ENCODE data around the gene PACS2. TPM values are rescaled to one million over a fixed set of nuclear protein-coding genes. Genes with fewer than 3 reads are reported as not detected.

PACS2 gene
- total RNA-seq, 2 donors from 2014 or later, result 35.2 to 36.9 TPM

- no peaks in the 10 kb centered on the region for H3K36me3 Mint-ChIP-seq
- H3K27ac Mint-ChIP-seq, result peak overlapping the region in 1 of 2 donors; percentile 65
- no peak for ATAC-seq
Measured at GRCh38 chr14:105378873-105379685, 64.5 kb downstream of the PACS2 start.

GRCh38 chr14:105379946-105380345 lies 65.4 kb downstream of the PACS2 start:
- no peak for ATAC-seq
- Mint-ChIP-seq H3K36me3 (no peaks in the 10 kb centered on the region), H3K9me3 (peaks cover 0 to 5% of the 10 kb centered on the region in 2 donors), H3K27ac (no peak overlapping the region)
- DNase-seq (ENCODE audit: low spot score in 2 of 2), result no peak

More at GRCh38 chr14:105378873-105379685, 64.5 kb downstream of the PACS2 start:
- peaks cover 0 to 5% of the 10 kb centered on the region in 2 donors for H3K9me3 Mint-ChIP-seq
- no peak for DNase-seq (ENCODE audit: low spot score in 2 of 2)

- Mint-ChIP-seq H3K36me3 (no peaks in the 10 kb centered on the region), H3K27ac (no peak overlapping the region), H3K9me3 (peaks cover 0 to 2% of the 10 kb centered on the region in 2 donors)
- DNase-seq (ENCODE audit: low spot score in 2 of 2) (no peak), ATAC-seq (no peak)
Measured at GRCh38 chr14:105380756-105381155, 66.2 kb downstream of the PACS2 start.

- no peaks in the 10 kb centered on the region for H3K9me3 Mint-ChIP-seq
- ATAC-seq (no peak), DNase-seq (ENCODE audit: low spot score in 2 of 2) (no peak)
- no peaks in the 10 kb centered on the region for H3K36me3 Mint-ChIP-seq
- no peak overlapping the region for H3K27ac Mint-ChIP-seq
Measured at GRCh38 chr14:105381446-105382342, 67.1 kb downstream of the PACS2 start.

- Mint-ChIP-seq H3K27ac (no peak overlapping the region), H3K9me3 (no peaks in the 10 kb centered on the region)
- no peak for ATAC-seq
Measured at GRCh38 chr14:105382343-105383082, 68.0 kb downstream of the PACS2 start.

GRCh38 chr14:105383083-105383730 lies 68.7 kb downstream of the PACS2 start:
- Mint-ChIP-seq H3K36me3 (no peaks in the 10 kb centered on the region), H3K27ac (no peak overlapping the region), H3K9me3 (no peaks in the 10 kb centered on the region)
- ATAC-seq, result no peak
- no peak for DNase-seq (ENCODE audit: low spot score in 2 of 2)

More at GRCh38 chr14:105382343-105383082, 68.0 kb downstream of the PACS2 start:
- no peaks in the 10 kb centered on the region for H3K36me3 Mint-ChIP-seq
- no peak for DNase-seq (ENCODE audit: low spot score in 2 of 2)

GRCh38 chr14:105384041-105384557 lies 69.6 kb downstream of the PACS2 start:
- ATAC-seq, result no peak
- H3K9me3 Mint-ChIP-seq, result no peaks in the 10 kb centered on the region
- H3K27ac Mint-ChIP-seq, result no peak overlapping the region
- no peaks in the 10 kb centered on the region for H3K36me3 Mint-ChIP-seq
- DNase-seq (ENCODE audit: low spot score in 2 of 2), result no peak

- Mint-ChIP-seq H3K27ac (no peak overlapping the region), H3K9me3 (no peaks in the 10 kb centered on the region), H3K36me3 (no peaks in the 10 kb centered on the region)
- no peak for ATAC-seq
- peak in 1 of 2 donors; percentile 52 for DNase-seq (ENCODE audit: low spot score in 2 of 2)
Measured at GRCh38 chr14:105384605-105385321, 70.2 kb downstream of the PACS2 start.

GRCh38 chr14:105385322-105385637 lies 70.7 kb downstream of the PACS2 start:
- ATAC-seq (no peak), DNase-seq (ENCODE audit: low spot score in 2 of 2) (no peak)
- H3K9me3 Mint-ChIP-seq, result no peaks in the 10 kb centered on the region
- no peak overlapping the region for H3K27ac Mint-ChIP-seq
- no peaks in the 10 kb centered on the region for H3K36me3 Mint-ChIP-seq

GRCh38 chr14:105385698-105386365 lies 71.3 kb downstream of the PACS2 start:
- ATAC-seq, result no peak
- Mint-ChIP-seq H3K36me3 (no peaks in the 10 kb centered on the region), H3K27ac (no peak overlapping the region), H3K9me3 (no peaks in the 10 kb centered on the region)
- no peak for DNase-seq (ENCODE audit: low spot score in 2 of 2)

- DNase-seq (ENCODE audit: low spot score in 2 of 2), result no peak
- ATAC-seq, result no peak
- Mint-ChIP-seq H3K9me3 (no peaks in the 10 kb centered on the region), H3K36me3 (no peaks in the 10 kb centered on the region), H3K27ac (no peak overlapping the region)
Measured at GRCh38 chr14:105386581-105387529, 72.3 kb downstream of the PACS2 start.

GRCh38 chr14:105387530-105387922 lies 73.0 kb downstream of the PACS2 start:
- Mint-ChIP-seq H3K27ac (no peak overlapping the region), H3K9me3 (no peaks in the 10 kb centered on the region), H3K36me3 (no peaks in the 10 kb centered on the region)
- DNase-seq (ENCODE audit: low spot score in 2 of 2) (no peak), ATAC-seq (no peak)

- ATAC-seq (no peak), DNase-seq (ENCODE audit: low spot score in 2 of 2) (no peak)
- Mint-ChIP-seq H3K36me3 (no peaks in the 10 kb centered on the region), H3K9me3 (no peaks in the 10 kb centered on the region), H3K27ac (no peak overlapping the region)
Measured at GRCh38 chr14:105388110-105388951, 73.8 kb downstream of the PACS2 start.

GRCh38 chr14:105388976-105389375 lies 74.4 kb downstream of the PACS2 start:
- no peaks in the 10 kb centered on the region for H3K36me3 Mint-ChIP-seq
- no peak for ATAC-seq
- no peak for DNase-seq (ENCODE audit: low spot score in 2 of 2)
- no peak overlapping the region for H3K27ac Mint-ChIP-seq
- H3K9me3 Mint-ChIP-seq, result no peaks in the 10 kb centered on the region

All from activated naive CD4-positive, alpha-beta T cell treated with anti-CD3 and anti-CD28 coated beads, Interleukin-2, amount 50 U/mL, for 72 hours (primary cell).